Skin epidermis (tissue), 12 donors: Measurements from ENCODE around the gene OR5J2.
"Not testable (repeated sequence)": the region's sequence is repeated elsewhere in the genome, so short reads cannot be mapped to it uniquely, and the experiment has no call there.

Experiments used
- H3K27ac ChIP-seq, 21 experiments: fragments of 200-600 bp; sonication (generic) in 11 of 21; one replicate each; pipeline ENCODE4 v1.5.0; 2020; ENCODE audit warnings: mild to moderate bottlenecking in 3 of 21, inconsistent platforms in 2 of 21, moderate library complexity in 2 of 21
- H3K4me3 ChIP-seq, 7 experiments: fragments of 200-600 bp; sonication (generic) in 2 of 7; one replicate each; pipeline ENCODE4 v1.5.0; 2020; ENCODE audit warnings: inconsistent platforms in 2 of 7, mild to moderate bottlenecking in 2 of 7, moderate library complexity in 1 of 7

The OR5J2 gene

GRCh38 chr11:56176318-56176717, at the start of gene OR5J2:
OR5J2 (plus strand) TSS chr11:56176618; CDS start chr11:56176618, 0 bp downstream.
- Histone ChIP-seq H3K27ac (no peak within 1 kb of the TSS), H3K4me3 (no peak within 1 kb of the TSS)

- no peak within 1 kb of the TSS for H3K4me3 ChIP-seq
- H3K27ac ChIP-seq: no peak within 1 kb of the TSS
These were observed 36.2 kb upstream of the OR5J2 start, which contains the start of gene OR8J3 for GRCh38 chr11:56140151-56140661. OR8J3 (minus strand) TSS chr11:56140201; CDS start chr11:56137718, 2,483 bp downstream.

GRCh38 chr11:56143681-56144080, 32.7 kb upstream of the OR5J2 start:
- not testable (repeated sequence) for H3K4me3 ChIP-seq, H3K27ac ChIP-seq

GRCh38 chr11:56151376-56151775, 25.0 kb upstream of the OR5J2 start:
- Histone ChIP-seq H3K4me3 (no peak overlapping the region), H3K27ac (no peak overlapping the region)

- Histone ChIP-seq H3K4me3 (no peak overlapping the region), H3K27ac (no peak overlapping the region)
These were observed 24.1 kb upstream of the OR5J2 start for GRCh38 chr11:56152333-56152732.

- H3K4me3 ChIP-seq: no peak within 1 kb of the TSS
- no peak within 1 kb of the TSS for H3K27ac ChIP-seq
These were observed 16.2 kb upstream of the OR5J2 start, which contains the start of gene OR8K5 for GRCh38 chr11:56160217-56160616. OR8K5 (minus strand) TSS chr11:56160317; CDS start chr11:56160317, 0 bp downstream.

- H3K4me3 ChIP-seq: no peak overlapping the region
- H3K27ac ChIP-seq: no peak overlapping the region
These were observed 12.6 kb upstream of the OR5J2 start for GRCh38 chr11:56163804-56164203.

GRCh38 chr11:56172256-56172830, 4.1 kb upstream of the OR5J2 start:
- Histone ChIP-seq H3K4me3 (no peak overlapping the region), H3K27ac (no peak overlapping the region)

- no peak overlapping the region for H3K4me3 ChIP-seq
- H3K27ac ChIP-seq: no peak overlapping the region
These were observed 7.0 kb downstream of the OR5J2 start for GRCh38 chr11:56183459-56183858.

- no peak overlapping the region for H3K4me3 ChIP-seq
These were observed 12.2 kb downstream of the OR5J2 start for GRCh38 chr11:56188602-56189001.

GRCh38 chr11:56196705-56197104, 20.3 kb downstream of the OR5J2 start:
- no peak overlapping the region for H3K4me3 ChIP-seq
- H3K27ac ChIP-seq: no peak overlapping the region

More at GRCh38 chr11:56188602-56189001, 12.2 kb downstream of the OR5J2 start:
- H3K27ac ChIP-seq: no peak overlapping the region

- H3K27ac ChIP-seq: no peak overlapping the region
These were observed 20.9 kb downstream of the OR5J2 start for GRCh38 chr11:56197367-56197766.

GRCh38 chr11:56207790-56208189, 31.4 kb downstream of the OR5J2 start:
- Histone ChIP-seq H3K27ac (no peak overlapping the region), H3K4me3 (no peak overlapping the region)

More at GRCh38 chr11:56197367-56197766, 20.9 kb downstream of the OR5J2 start:
- H3K4me3 ChIP-seq: no peak overlapping the region

GRCh38 chr11:56214537-56214936, 38.1 kb downstream of the OR5J2 start:
- no peak overlapping the region for H3K4me3 ChIP-seq

GRCh38 chr11:56219735-56220134, 43.3 kb downstream of the OR5J2 start:
- H3K4me3 ChIP-seq, H3K27ac ChIP-seq: not testable (repeated sequence)

More at GRCh38 chr11:56214537-56214936, 38.1 kb downstream of the OR5J2 start:
- H3K27ac ChIP-seq: no peak overlapping the region
